GM10266 (cell line): ENCODE measurements around the gene AIP.

Experiments
- DNase-seq: peaks from one replicate; pipeline ENCODE4 v3.0.0; 2012; ENCODE audit errors: extremely low spot score
- TF ChIP-seq, protein P1 (sequence below): IDR thresholded peaks from 2 replicates; pipeline ENCODE4 v1.5.1; 2012; ENCODE audit warnings: mild to moderate bottlenecking, low read depth; ENCODE audit not compliant: control insufficient read depth, insufficient read depth; ENCODE audit errors: missing control alignments

AIP gene

GRCh38 chr11:67489885-67490726 is 7.3 kb downstream of the AIP start:
- DNase-seq: no peak
- TF ChIP-seq, protein P1, sequence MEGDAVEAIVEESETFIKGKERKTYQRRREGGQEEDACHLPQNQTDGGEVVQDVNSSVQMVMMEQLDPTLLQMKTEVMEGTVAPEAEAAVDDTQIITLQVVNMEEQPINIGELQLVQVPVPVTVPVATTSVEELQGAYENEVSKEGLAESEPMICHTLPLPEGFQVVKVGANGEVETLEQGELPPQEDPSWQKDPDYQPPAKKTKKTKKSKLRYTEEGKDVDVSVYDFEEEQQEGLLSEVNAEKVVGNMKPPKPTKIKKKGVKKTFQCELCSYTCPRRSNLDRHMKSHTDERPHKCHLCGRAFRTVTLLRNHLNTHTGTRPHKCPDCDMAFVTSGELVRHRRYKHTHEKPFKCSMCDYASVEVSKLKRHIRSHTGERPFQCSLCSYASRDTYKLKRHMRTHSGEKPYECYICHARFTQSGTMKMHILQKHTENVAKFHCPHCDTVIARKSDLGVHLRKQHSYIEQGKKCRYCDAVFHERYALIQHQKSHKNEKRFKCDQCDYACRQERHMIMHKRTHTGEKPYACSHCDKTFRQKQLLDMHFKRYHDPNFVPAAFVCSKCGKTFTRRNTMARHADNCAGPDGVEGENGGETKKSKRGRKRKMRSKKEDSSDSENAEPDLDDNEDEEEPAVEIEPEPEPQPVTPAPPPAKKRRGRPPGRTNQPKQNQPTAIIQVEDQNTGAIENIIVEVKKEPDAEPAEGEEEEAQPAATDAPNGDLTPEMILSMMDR: no peak

DNA sequence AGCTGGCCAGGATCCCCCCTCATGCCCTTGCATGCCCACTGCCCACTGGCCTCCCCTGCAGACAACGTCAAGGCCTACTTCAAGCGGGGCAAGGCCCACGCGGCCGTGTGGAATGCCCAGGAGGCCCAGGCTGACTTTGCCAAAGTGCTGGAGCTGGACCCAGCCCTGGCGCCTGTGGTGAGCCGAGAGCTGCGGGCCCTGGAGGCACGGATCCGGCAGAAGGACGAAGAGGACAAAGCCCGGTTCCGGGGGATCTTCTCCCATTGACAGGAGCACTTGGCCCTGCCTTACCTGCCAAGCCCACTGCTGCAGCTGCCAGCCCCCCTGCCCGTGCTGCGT is 7.9 kb downstream of the AIP start:
- TF ChIP-seq, protein P1: no peak

GRCh38 chr11:67491276-67492068 is 8.6 kb downstream of the AIP start:
- DNase-seq: no peak
- TF ChIP-seq, protein P1: no peak

More for the DNA sequence above, 7.9 kb downstream of the AIP start:
- DNase-seq: no peak

DNA sequence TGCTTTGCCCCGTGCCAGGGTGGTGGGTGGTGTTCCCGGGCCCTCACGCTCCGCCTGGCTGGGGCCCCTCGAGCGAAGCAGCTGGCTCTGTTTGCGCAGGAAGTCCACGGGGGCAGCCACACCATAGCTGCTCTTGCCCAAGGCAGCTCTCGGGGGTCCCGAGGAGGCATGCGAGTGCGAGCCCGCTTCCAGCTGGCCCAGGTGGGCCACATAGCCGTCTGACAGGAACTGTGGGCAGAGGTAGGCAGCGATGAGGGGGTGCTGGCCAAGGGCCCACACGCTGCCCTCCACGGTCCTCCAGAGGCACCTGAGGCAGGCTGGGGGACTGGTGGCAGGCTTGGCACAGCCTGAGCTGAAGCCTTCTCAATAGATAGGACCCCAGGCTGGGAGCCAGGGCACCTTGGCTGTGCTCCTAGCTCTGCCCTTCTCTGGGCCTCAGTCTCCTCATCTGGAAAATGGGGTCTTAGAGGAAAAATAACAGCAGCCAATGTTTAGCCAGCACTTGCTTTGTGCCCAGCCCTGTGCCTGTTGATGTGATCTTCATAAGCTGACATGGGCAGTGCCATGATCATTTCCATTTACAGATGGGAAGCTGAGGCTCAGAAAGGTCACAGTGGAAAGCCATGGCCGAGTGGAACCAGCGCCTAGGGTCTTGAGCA is 9.4 kb downstream of the AIP start:
- TF ChIP-seq, protein P1: no peak
- no peak for DNase-seq

DNA sequence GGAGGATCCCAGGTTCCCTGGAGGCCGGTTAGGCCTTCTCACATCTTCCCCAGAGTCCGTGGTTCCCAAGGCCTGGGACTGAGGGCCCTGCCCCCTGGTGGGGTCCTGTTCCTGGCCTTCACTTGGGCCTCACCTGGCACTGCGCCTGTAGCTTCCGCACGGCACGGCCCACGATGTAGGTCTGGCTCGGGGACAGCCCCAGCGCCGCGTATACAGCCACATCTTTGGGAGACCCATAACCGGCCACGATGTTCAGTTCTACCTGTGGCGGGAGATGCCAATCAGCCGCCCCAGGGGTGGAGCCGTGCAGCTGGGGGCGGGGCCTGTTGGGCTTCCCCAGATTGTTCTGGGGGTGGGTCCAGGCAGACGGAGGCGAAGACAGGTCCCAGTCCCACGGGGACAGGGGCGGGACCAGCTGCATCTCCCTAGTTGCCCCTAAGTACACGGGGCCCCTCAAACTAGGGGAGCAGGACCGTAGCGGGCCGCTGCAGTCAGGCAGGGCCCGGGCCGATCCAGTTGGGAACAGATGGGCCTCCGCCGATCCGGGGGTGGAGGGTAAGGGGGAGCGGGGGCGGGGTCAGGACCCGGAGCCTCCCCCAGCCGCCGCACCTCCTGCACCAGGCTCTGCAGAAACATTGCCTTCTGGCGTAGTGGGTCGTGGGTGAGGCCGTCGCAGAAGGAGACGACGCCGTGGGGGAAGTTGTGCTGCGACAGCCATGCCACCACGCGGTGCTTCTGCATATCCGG is 10.1 kb downstream of the AIP start:
- TF ChIP-seq, protein P1: no peak
- peak; percentile 50 for DNase-seq

DNA sequence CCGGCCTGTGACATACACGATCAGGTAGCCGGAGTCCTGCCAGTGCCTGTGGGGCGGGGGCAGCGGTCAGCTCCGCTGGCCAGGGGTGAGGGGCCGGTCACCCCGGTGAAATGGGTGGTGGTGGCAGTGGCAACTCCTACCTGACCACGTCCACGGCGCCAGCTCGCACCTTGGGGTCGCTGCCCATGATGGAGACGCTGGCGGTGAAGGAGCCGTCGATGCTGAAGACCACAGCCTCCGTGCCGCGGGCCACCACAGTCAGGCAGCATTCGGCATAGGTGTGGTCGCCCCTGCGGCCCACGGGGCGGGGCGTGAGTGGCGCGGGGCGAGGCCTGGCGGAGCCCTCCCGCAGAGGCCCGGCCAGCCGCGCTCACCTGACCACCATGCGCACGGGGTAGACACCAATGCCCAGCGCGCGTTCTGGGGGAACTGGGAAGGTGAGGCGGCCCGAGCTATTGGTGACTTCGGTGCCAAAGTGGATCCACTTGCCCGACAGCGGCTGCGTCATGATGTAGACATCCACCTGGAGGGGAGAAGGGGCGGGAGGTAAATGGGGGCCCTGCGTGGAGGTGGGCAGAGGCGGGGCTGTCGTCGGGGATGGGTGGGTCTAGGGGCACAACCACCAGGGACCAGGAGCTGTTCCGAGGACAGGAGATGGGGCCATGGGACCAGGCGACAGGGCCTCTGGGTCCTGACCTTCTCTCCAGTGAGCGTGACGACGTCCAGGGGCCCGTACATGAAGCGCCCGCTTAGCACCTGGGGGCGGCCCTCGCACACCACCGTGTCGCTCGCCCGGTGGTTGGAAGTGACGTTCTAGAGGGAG is 10.9 kb downstream of the AIP start:
- DNase-seq: no peak
- TF ChIP-seq, protein P1: no peak
